COLO829 (cell line): ENCODE data around the gene MAPK14.

Experiments
- DNase-seq: peaks from one replicate; pipeline ENCODE4 v3.0.0; 2012; ENCODE audit warnings: low spot score

MAPK14 gene

GRCh38 chr6:36102853-36103252 lies 75.2 kb downstream of the MAPK14 start:
- DNase-seq: no peak

DNA sequence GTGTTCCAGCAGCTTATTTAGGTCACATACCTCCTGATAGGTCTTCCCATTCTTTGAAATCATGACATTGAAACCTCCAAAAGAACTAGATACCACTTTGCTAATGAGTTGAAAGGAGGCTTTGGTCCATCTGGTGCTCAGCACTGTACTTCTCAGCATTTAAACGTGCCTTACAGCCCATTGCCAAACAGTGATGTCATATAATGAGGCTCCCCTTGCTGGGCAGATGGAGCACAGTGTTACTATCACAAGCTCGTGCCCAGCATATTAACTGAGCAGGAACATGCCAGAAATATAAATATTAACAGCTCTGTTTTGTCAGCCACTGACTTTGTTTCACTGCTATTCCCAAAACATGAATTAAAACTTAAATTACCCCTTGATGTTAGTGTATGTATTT lies 77.2 kb downstream of the MAPK14 start:
- DNase-seq: no peak

GRCh38 chr6:36109092-36109491 lies 81.5 kb downstream of the MAPK14 start:
- no peak for DNase-seq

GRCh38 chr6:36110050-36110449 lies 82.4 kb downstream of the MAPK14 start:
- DNase-seq: no peak

- DNase-seq: no peak
These were observed 83.3 kb downstream of the MAPK14 start for GRCh38 chr6:36110863-36111262.

DNA sequence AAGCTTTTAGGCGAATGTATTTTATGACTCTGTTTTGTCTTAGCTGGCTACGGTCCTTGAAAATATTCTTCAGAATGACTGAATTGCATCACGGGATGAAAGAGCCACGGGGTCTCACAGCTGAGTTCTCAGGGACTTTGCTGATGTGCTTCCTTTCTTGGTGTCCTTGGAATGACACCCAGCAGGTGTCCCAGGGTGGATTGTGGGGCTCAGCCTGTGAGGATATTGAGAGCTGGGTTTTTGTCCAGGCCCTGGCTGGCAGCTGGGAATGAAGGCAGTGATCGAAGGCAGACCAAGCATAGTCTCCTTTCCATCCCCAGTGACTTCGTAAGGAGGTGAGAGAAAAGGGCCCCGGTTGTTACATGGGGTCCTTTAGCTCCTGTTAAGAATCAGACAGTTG lies 83.9 kb downstream of the MAPK14 start:
- no peak for DNase-seq

DNA sequence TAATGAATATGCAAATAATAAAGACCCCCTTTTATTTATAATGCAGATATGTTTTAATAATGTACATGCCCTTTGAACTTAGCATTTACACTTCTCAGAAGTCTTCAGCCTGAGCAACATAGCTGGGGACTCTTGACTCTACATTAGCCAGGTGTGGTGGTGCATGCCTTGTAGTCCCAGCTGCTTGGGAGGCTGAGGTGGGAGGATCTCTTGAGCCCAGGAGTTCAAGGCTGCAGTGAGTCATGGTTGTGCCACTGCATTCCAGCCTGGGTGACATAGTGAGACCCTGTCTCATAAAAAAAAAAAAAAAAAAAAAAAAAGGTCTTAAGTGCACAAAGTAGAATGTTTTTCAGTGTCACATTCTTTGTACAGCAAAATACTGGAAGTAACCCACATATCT lies 85.4 kb downstream of the MAPK14 start:
- DNase-seq: no peak

DNA sequence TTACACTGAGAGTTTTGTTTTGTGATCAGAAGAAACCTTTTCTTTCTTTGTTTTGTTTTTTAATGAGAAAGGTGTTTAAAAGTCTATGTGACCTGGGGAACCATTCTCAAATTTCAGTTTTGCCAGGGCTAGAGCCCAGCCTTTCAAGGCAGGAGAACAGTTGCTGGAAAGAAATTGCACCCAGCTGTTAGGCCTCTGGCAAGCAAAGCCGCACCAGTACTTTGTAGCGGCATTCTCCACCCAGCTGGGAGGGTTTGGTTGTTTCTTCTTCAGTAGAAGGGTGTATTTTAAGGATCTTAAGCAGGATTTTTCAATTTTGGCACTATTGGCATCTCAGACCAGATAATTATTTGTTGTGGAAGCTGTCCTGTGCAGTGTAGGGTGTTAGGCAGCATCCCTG lies 86.1 kb downstream of the MAPK14 start:
- no peak for DNase-seq

GRCh38 chr6:36114798-36115408 lies 87.3 kb downstream of the MAPK14 start:
- DNase-seq: no peak

DNA sequence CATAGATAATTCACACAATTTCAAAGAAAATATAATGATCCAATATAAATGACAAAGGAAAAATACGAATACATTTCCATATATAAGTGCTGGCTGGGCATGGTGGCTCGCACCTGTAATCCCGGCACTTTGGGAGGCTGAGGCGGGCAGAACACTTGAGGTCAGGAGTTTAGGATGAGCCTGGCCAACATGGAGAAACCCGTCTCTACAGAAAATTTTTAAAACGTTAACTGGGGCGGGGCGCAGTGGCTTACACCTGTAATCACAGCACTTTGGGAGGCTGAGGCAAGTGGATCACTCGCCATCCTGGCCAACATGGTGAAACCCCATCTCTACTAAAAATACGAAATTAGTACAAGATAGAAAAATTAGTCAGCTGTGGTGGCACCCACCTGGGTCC lies 87.8 kb downstream of the MAPK14 start:
- DNase-seq: no peak

- no peak for DNase-seq
These were observed 88.7 kb downstream of the MAPK14 start for GRCh38 chr6:36116066-36116864.

GRCh38 chr6:36116943-36117342 lies 89.3 kb downstream of the MAPK14 start:
- no peak for DNase-seq

- DNase-seq: no peak
These were observed 90.3 kb downstream of the MAPK14 start for GRCh38 chr6:36117658-36118549.

DNA sequence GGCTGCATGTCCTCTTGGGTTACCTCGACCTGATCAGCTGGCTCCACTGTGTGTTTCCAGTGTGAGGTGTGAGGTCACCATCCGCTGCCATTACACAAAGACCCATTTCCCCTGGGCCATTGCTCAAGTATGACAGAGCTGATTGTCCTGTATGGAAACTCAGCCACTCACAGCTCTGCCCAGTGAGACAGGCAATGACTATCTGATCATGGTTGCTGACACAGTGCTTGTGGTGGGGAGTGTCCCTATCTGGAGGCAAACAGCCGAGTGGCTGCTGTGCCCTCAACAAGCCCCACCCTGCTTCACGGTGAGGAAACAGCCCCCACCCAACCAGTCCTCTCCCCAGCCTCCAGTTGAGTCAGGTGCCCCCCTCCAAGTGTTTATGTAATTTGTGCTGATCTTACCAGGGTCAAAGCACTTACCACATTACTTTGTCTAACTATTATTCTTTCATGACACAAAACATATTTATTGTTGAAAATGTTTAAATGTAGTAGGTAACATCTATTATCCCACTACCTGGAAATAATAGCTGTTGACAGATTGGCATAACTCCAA lies 91.0 kb downstream of the MAPK14 start:
- no peak for DNase-seq

DNA sequence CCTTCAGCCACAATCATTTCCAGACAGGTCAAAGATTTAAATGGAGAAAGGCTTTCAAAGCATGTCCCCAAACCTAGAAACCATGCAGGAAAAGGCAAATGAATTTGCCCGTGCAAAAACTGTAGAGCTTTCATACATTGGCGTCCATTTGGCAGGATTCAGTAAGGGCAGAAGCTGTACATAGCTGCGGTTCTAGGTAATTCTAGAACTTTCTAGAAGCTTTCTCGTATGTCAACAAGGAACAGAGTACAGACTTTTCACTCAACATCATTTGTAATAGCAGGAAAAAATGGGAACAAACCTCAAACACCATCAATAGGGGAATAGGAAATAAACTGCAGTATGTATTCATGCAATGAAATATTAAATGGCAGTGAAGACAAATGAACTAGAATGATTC lies 91.6 kb downstream of the MAPK14 start:
- no peak for DNase-seq

- DNase-seq: no peak
These were observed 92.4 kb downstream of the MAPK14 start for GRCh38 chr6:36120018-36120417.

- no peak for DNase-seq
These were observed 92.9 kb downstream of the MAPK14 start for GRCh38 chr6:36120539-36120938.

- DNase-seq: no peak
These were observed 93.6 kb downstream of the MAPK14 start for GRCh38 chr6:36120979-36121786.

DNA sequence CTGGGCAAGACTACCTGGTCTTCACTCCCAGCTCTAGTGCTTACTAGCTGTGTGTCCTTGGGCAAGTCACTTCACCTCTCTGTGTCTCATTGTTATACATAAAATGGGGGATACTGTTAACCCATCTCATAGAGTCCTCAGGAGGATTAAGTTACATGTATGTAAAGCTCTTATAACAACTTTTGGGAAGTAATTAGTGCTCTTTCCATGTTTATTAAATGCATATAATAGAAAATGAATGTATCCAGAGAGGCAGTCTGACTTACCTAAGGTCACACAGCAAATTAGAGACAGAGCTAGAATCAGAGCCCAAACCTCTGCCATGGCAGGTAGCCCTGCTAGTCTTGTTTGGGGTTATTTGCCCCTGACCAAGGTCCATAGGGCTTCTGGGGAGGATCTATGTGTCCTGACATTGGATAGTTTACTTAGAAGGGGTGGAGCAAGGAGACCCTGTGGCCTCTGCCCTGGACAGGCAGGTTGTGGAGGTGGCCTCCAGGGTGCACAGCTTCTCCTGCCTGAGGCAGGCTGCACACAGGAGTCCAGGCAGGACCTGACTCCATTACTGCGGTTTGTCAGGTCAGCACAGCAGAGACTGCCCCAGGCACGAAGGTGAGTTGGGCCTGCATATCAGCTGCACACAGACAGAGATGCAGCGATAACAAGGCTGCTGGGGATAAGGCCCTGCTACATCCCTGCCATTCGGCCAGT lies 94.3 kb downstream of the MAPK14 start:
- DNase-seq: no peak

- DNase-seq: no peak
These were observed 95.1 kb downstream of the MAPK14 start for GRCh38 chr6:36122495-36123269.
